Fibroblast of skin of left biceps (primary cell): ENCODE measurements around the gene ZNF860.
"Not testable (repeated sequence)": the region's sequence is repeated elsewhere in the genome, so short reads cannot be mapped to it uniquely, and the experiment has no call there.

Source experiments
- DNase-seq, 2 experiments: peaks; one replicate each; pipeline ENCODE4 v3.0.0-alpha.2; 2013; ENCODE audit warnings: low read depth in 2 of 2

Gene ZNF860

GRCh38 chr3:31960793-31961431, 20.6 kb upstream of the ZNF860 start:
- DNase-seq: no peak

- no peak for DNase-seq
These were observed 18.7 kb upstream of the ZNF860 start for GRCh38 chr3:31962801-31963205.

GRCh38 chr3:31966978-31967591, 14.5 kb upstream of the ZNF860 start:
- DNase-seq: no peak

- DNase-seq: no peak
These were observed 14.0 kb upstream of the ZNF860 start for GRCh38 chr3:31967592-31967991.

GRCh38 chr3:31968369-31968926, 13.1 kb upstream of the ZNF860 start:
- no peak for DNase-seq

GRCh38 chr3:31968927-31969418, 12.6 kb upstream of the ZNF860 start:
- DNase-seq: peak; percentile 88 to 89

GRCh38 chr3:31971607-31972006, 9.9 kb upstream of the ZNF860 start:
- no peak for DNase-seq

- DNase-seq: no peak
These were observed 8.5 kb upstream of the ZNF860 start for GRCh38 chr3:31973081-31973480.

GRCh38 chr3:31973837-31974236, 7.7 kb upstream of the ZNF860 start:
- DNase-seq: no peak

- no peak for DNase-seq
These were observed 7.1 kb upstream of the ZNF860 start for GRCh38 chr3:31974471-31974870.

- no peak for DNase-seq
These were observed 6.6 kb upstream of the ZNF860 start for GRCh38 chr3:31974964-31975363.

- no peak for DNase-seq
These were observed 5.2 kb upstream of the ZNF860 start for GRCh38 chr3:31976302-31976701.

GRCh38 chr3:31977736-31978135, 3.8 kb upstream of the ZNF860 start:
- no peak for DNase-seq

GRCh38 chr3:31978553-31978952, 3.0 kb upstream of the ZNF860 start:
- DNase-seq: no peak

GRCh38 chr3:31979001-31979697, 2.4 kb upstream of the ZNF860 start:
- no peak for DNase-seq

- no peak for DNase-seq
These were observed 882 bp upstream of the ZNF860 start for GRCh38 chr3:31980530-31981205.

- no peak for DNase-seq
These were observed 2.8 kb downstream of the ZNF860 start for GRCh38 chr3:31984321-31984720.

- no peak for DNase-seq
These were observed 4.3 kb downstream of the ZNF860 start for GRCh38 chr3:31985831-31986230.

- DNase-seq: no peak
These were observed 6.7 kb downstream of the ZNF860 start for GRCh38 chr3:31988271-31988670.

- not testable (repeated sequence) for DNase-seq
These were observed 11.4 kb downstream of the ZNF860 start for GRCh38 chr3:31992995-31993394.

GRCh38 chr3:31993843-31994242, 12.3 kb downstream of the ZNF860 start:
- no peak for DNase-seq

GRCh38 chr3:31995026-31995425, 13.5 kb downstream of the ZNF860 start:
- DNase-seq: not testable (repeated sequence)
